Bronchial epithelial cell (primary cell): ENCODE measurements around the gene FGF18. TPM values are rescaled to one million over a fixed set of nuclear protein-coding genes. Genes with fewer than 3 reads are reported as not detected.

ENCODE experiments used
- DNase-seq: peaks from one replicate; pipeline ENCODE4 v3.0.0-alpha.2; 2010; ENCODE audit warnings: low read depth
- FAIRE-seq: peaks from 2 replicates; lab custom pipeline; 2011; peaks lifted over from hg19 to GRCh38; lab: Jason Lieb, UNC
- H3K27me3 ChIP-seq: 2 replicates; pipeline ENCODE4 v1.5.1; 2011; ENCODE audit warnings: low read length; ENCODE audit not compliant: control insufficient read depth, insufficient read depth
- H3K36me3 ChIP-seq: 2 replicates; pipeline ENCODE4 v1.5.1; 2011; ENCODE audit warnings: low read length; ENCODE audit not compliant: control insufficient read depth, insufficient read depth
- H3K4me3 ChIP-seq: 2 replicates; pipeline ENCODE4 v1.5.1; 2011; ENCODE audit warnings: mild to moderate bottlenecking, low read depth, low read length, control low read depth
- CTCF ChIP-seq: IDR thresholded peaks from 2 replicates; pipeline ENCODE4 v1.5.1; 2011; ENCODE audit warnings: mild to moderate bottlenecking, moderate library complexity, low read length, control low read depth, inconsistent platforms; ENCODE audit not compliant: insufficient read depth, severe bottlenecking
- total RNA-seq: library from RNA; depleted of rRNA; stranded (reverse); fragments of >200 nt; gene quantifications from 2 replicates; pipeline ENCODE4 v1.2.1, GENCODE V29; 2014

Gene FGF18
- total RNA-seq, 1 donor from 2014 or later, result not detected

DNA sequence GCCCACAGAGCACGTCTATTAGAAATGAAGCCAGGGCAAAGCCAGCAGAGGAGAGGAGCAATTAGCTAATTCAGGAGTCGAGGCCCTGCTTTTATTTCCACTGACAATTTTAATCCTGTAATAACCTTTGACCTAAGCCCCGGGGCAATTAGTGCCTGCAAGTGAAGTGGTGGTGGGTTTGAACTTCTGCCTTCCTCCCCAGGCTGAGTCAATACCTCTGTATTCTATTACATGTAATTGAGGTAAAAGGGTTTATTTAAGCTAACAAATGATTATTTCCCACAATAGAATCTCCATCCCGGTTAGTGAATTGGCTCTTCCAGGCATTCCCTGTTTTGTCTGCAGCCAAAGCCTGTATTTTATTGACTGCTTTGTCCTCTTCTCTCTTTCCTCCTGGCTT is 49.9 kb downstream of the FGF18 start:
- Histone ChIP-seq H3K4me3 (no peak overlapping the region), H3K27me3 (no peaks in the 10 kb centered on the region), H3K36me3 (no peaks in the 10 kb centered on the region)
- no peak for TF ChIP-seq CTCF
- FAIRE-seq (no peak), DNase-seq (no peak)

- Histone ChIP-seq H3K27me3 (no peaks in the 10 kb centered on the region), H3K4me3 (no peak overlapping the region), H3K36me3 (no peaks in the 10 kb centered on the region)
- no peak for TF ChIP-seq CTCF
- no peak for DNase-seq
- FAIRE-seq, result no peak
Observed at GRCh38 chr5:171470420-171470819, 51.0 kb downstream of the FGF18 start.

GRCh38 chr5:171474230-171474813 is 54.9 kb downstream of the FGF18 start:
- no peak overlapping the region for H3K4me3 ChIP-seq
- no peak for FAIRE-seq
- H3K36me3 ChIP-seq, result no peaks in the 10 kb centered on the region
- no peaks in the 10 kb centered on the region for H3K27me3 ChIP-seq
- no peak for DNase-seq
- TF ChIP-seq CTCF, result no peak

GRCh38 chr5:171475596-171475995 is 56.1 kb downstream of the FGF18 start:
- Histone ChIP-seq H3K4me3 (no peak overlapping the region), H3K27me3 (no peaks in the 10 kb centered on the region), H3K36me3 (no peaks in the 10 kb centered on the region)
- no peak for FAIRE-seq
- peak; percentile 32 for DNase-seq
- no peak for TF ChIP-seq CTCF

DNA sequence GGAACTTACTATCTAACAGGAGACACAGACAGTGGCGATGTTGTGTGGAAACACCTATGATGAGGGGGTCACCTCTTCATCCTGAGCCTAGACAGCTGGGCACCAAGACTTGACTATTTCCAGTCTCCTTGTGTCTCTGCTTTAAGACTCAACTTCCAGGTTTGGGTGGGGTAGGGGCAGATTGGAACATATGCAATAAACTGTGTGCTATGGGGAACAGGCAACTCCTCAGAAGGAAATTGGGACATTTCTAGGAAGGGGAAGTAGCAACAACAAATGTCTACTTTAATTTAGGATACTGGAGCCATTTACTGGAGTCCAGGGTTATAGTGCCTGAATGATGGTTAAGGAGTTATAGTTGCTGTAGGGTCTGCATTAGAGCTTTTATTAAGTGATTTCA is 57.3 kb downstream of the FGF18 start:
- no peak for TF ChIP-seq CTCF
- Histone ChIP-seq H3K4me3 (no peak overlapping the region), H3K27me3 (no peaks in the 10 kb centered on the region), H3K36me3 (no peaks in the 10 kb centered on the region)
- no peak for DNase-seq
- FAIRE-seq, result no peak

GRCh38 chr5:171477101-171477500 is 57.7 kb downstream of the FGF18 start:
- H3K27me3 ChIP-seq, result no peaks in the 10 kb centered on the region

More at GRCh38 chr5:171477101-171477500, 57.7 kb downstream of the FGF18 start:
- no peak for TF ChIP-seq CTCF
- Histone ChIP-seq H3K36me3 (no peaks in the 10 kb centered on the region), H3K4me3 (no peak overlapping the region)
- FAIRE-seq (no peak), DNase-seq (no peak)
